Epithelial cell of esophagus (primary cell): ENCODE data around the gene IHH.

Experiments used
- DNase-seq: peaks from one replicate; pipeline ENCODE4 v3.0.0; 2010; ENCODE audit warnings: low read depth
- H3K4me3 ChIP-seq: 2 replicates; pipeline ENCODE4 v1.5.1; 2011; ENCODE audit warnings: mild to moderate bottlenecking, low read length, control low read depth
- TF ChIP-seq, protein P1 (sequence below): IDR thresholded peaks from 2 replicates; pipeline ENCODE4 v1.5.1; 2011; ENCODE audit warnings: low read depth, mild to moderate bottlenecking, low read length, control low read depth, inconsistent platforms; ENCODE audit not compliant: insufficient read depth; ENCODE audit errors: missing control alignments

The IHH gene

DNA sequence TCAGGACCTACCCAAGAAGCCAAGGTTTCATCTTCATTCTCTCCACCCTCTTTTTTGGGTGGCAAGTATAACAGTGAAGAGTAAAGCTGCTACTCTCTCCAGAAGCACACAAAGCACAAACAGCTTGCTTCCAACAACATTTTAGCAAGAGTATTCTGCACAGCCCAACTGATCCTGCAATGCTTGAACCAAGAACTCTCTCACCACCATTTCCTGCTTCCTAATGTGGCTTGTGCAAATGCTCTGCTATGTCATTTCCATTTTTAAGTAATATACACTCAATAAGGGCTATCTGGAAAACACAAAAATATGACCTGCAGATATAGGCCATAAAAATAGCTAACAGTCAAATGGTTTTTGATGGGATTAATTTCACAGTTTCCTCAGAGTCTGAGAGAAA lies 24.1 kb upstream of the IHH start:
- TF ChIP-seq, protein P1, sequence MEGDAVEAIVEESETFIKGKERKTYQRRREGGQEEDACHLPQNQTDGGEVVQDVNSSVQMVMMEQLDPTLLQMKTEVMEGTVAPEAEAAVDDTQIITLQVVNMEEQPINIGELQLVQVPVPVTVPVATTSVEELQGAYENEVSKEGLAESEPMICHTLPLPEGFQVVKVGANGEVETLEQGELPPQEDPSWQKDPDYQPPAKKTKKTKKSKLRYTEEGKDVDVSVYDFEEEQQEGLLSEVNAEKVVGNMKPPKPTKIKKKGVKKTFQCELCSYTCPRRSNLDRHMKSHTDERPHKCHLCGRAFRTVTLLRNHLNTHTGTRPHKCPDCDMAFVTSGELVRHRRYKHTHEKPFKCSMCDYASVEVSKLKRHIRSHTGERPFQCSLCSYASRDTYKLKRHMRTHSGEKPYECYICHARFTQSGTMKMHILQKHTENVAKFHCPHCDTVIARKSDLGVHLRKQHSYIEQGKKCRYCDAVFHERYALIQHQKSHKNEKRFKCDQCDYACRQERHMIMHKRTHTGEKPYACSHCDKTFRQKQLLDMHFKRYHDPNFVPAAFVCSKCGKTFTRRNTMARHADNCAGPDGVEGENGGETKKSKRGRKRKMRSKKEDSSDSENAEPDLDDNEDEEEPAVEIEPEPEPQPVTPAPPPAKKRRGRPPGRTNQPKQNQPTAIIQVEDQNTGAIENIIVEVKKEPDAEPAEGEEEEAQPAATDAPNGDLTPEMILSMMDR, result no peak
- no peak for DNase-seq
- no peak overlapping the region for H3K4me3 ChIP-seq

DNA sequence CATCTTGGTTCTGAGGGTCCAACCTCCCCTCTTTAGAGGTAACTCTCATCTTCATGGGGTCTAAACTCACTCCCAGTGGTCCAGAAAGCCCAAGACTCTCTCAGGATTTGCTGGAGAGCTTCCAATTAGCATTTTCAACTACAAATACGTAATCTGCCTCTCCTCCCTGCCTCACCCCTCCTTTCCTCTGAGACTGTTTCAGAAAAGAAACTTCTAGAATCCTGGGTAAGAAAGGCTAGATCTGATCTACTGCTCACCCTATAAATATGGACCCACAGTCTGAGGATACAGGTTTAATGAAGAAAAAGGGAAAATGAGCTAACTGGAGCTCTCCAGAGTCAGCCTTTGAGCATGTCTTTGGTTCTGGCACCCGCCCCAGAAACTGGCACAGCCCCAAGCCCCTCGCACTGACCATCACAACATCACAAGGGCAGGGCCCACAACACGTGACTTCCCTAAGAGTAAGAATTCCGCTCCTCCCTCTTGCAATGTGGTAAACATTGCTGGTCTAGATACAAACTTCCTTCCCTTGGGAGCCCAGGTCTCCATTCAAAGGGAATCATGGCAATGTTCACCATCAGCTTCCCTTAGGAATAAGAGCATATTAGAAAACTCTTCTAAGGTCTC lies 21.7 kb upstream of the IHH start:
- TF ChIP-seq, protein P1, result no peak
- no peak for DNase-seq
- H3K4me3 ChIP-seq, result no peak overlapping the region

DNA sequence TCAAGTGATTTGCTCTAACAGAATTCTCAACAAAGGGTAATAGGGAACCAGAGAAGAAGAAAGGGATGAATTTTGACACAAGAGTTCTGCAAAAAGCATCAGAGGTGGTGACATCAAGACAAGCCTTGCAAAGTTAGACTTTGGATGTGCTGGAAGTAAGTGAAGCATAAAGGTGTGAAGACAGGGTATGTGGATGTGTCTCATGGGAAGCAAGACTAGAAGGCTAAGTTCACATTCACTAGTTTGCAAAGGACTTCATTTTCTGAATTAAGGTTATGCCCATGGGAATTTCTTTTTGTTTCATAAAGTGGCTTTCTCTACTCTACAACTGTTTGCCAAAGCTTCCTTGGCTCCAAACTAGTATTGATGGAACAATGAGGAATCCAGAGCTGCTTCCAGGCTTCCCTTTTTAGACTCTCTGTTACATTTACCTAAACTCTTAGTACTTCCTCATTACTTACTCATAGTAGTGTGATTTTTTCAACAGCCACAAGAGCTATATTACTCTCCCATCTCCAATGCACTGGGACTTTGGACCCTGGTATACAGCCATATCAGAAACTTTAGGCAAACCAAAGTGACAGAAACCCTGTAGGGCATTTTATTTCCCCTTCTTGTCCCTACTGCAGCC lies 21.1 kb upstream of the IHH start:
- TF ChIP-seq, protein P1, result no peak
- H3K4me3 ChIP-seq, result no peak overlapping the region
- DNase-seq, result no peak

DNA sequence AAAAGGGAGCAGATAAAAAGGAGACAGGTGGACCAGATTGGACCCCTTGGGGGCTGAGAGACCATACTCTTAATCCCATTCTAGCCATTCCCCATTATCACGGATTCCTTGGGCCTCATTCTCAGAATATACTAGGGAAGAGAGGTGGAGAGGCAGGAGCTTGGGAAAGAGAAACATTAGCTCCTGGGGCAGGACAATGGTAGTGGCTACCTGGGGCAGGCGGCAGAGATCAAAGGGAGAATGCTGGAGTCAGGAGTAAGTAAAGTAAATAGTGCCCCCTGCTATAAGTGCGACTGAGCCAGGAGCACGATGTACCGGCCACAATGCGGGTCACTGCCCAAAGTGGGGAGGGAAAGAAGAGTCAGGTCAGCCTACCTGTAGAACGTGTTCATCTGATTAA lies 20.4 kb upstream of the IHH start:
- TF ChIP-seq, protein P1, result no peak
- H3K4me3 ChIP-seq, result no peak overlapping the region
- no peak for DNase-seq

DNA sequence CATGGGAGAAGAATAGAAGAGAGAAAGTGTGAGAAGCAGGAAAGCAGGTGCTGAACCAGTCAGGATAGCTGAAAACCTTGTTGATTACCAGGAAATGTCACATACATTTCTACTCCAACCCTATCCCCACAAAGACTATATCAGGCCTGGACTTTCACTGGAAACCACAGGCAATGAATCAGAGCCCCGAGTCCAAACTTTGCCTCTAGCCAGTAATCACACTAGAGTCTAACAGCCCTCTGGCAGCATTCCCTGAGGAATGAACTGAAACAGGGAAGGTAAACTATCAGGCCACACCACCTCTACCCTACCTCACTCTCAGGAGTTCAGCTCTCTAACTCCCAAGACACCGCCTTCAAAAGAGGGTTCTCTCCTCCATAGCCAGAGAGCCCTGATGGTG lies 18.7 kb upstream of the IHH start:
- TF ChIP-seq, protein P1, result no peak
- peak; percentile 19 for DNase-seq
- H3K4me3 ChIP-seq, result no peak overlapping the region

DNA sequence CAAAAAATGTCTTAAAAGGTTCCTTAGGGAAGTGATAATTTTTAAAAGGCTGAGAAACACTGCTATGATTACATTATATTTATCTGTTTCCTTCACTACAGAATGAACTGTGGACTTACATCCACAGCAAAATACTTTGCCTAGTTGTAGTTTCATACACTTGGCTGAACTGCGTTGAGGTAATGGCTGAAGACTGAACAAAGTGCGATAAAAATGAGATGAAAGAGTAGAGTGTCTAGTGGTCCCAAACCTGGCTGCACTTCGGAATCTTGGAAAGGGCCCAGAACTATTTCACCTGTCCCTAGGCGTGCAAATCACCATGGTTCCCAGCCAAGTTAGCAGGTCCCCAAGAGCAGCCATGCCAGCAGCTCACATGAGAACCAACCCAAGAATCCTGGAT lies 18.2 kb upstream of the IHH start:
- TF ChIP-seq, protein P1, result no peak
- no peak overlapping the region for H3K4me3 ChIP-seq
- DNase-seq, result no peak

DNA sequence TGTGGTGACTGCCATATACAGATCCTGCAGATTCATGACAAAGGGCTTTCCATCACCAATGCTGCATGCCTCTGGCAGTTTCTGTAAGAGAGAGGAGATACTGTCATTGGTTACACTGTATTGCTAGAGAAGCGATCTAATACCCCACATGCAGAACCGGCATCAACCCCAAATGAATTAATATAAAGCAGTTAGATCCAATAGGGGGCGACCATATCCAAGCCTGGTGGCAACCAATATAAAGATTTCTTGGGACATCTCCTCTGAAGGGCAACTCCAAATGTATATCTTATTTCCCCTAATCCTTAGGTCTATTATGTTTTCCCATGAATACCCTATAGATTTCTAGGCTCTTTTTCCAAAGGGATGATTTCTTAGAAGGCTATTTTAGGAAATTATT lies 17.4 kb upstream of the IHH start:
- DNase-seq, result no peak
- H3K4me3 ChIP-seq, result no peak overlapping the region
- TF ChIP-seq, protein P1, result no peak
